Measurements from ENCODE around the gene EPHB2.
"Not testable (repeated sequence)": the region's sequence is repeated elsewhere in the genome, so short reads cannot be mapped to it uniquely, and the experiment has no call there.

Gene EPHB2

DNA sequence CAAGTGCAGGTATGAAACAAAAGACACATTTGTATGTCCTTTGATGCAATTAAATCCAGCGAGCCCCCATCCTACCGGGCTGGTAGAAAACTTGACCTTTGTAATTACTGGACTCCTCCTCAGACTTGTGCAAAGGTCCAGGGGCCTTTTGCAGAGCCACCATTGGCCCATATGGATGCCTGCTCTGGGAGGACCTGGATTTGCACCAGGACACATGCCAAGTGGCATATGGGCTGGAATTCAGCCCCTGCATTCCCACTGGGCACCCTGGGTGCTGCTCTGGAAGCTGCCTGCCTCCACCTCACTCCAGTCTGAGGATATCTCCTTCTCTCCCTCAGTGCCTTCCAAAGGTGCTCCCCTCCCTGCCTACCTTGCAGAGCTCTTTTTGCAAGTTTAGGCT lies 226.0 kb downstream of the EPHB2 start:
- TF ChIP-seq, protein P1, sequence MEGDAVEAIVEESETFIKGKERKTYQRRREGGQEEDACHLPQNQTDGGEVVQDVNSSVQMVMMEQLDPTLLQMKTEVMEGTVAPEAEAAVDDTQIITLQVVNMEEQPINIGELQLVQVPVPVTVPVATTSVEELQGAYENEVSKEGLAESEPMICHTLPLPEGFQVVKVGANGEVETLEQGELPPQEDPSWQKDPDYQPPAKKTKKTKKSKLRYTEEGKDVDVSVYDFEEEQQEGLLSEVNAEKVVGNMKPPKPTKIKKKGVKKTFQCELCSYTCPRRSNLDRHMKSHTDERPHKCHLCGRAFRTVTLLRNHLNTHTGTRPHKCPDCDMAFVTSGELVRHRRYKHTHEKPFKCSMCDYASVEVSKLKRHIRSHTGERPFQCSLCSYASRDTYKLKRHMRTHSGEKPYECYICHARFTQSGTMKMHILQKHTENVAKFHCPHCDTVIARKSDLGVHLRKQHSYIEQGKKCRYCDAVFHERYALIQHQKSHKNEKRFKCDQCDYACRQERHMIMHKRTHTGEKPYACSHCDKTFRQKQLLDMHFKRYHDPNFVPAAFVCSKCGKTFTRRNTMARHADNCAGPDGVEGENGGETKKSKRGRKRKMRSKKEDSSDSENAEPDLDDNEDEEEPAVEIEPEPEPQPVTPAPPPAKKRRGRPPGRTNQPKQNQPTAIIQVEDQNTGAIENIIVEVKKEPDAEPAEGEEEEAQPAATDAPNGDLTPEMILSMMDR (IDR thresholded peaks at IDR 0.05; ENCODE audit: low read length, missing control alignments), result no peak
- H3K4me3 ChIP-seq (replicated peaks; ENCODE audit: low read depth, low read length), result no peak overlapping the region
- DNase-seq (ENCODE audit: low read depth), result no peak

DNA sequence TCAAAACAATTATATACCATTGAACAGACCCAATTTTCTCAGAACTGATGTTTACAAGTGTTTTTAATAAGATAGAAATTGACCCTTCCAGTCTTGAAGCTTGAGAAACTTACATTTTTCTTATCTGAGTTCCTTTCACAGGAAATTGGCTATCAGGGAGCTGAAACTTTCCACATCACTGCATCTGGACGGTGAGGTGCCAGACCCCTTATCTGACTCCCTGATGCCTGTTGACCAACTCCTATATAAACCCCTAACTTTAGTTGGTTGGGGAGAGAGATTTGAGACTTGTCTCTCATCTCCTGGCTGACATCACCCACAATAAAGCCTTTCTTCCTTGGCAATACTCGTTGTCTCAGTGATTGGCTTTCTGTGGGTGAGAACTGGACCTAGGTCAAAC lies 230.6 kb downstream of the EPHB2 start:
- TF ChIP-seq, protein P1 (IDR thresholded peaks at IDR 0.05; ENCODE audit: low read length, missing control alignments), result no peak
- no peak overlapping the region for H3K4me3 ChIP-seq (replicated peaks; ENCODE audit: low read depth, low read length)
- no peak for DNase-seq (ENCODE audit: low read depth)

DNA sequence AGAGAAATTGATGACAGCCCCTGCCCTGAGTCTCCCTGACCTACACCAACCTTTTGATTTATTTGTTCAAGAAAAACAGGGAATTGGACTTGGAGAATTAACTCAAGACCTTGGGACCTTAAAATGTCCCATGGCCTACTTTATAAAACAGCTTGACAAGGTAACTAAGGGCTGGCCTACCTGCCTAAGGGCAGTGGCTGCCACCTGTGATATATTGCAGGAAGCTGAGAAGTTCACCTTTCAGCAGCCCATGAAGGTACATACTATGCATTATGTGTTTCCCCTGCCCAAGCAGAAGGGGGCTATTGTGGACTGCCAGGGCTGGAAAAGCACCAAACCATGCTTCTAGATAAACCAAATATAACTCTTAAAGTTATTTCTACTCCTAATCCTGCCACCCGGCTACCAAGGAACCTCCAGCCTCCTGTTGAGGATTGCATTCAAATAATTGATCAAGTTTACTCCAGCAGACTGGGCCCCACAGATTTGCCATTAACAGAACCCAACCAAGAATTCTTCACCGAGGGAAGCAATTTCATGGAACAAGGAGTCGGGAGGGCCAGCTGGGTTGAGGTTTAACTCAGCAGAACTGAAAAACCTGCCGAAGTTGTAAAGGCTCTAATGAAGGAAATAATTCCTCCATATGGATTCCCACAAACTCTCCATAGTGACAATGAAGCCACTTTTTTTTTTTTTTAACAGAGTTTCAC lies 233.9 kb downstream of the EPHB2 start:
- no peak for DNase-seq (ENCODE audit: low read depth)
- no peak overlapping the region for H3K4me3 ChIP-seq (replicated peaks; ENCODE audit: low read depth, low read length)
- TF ChIP-seq, protein P1 (IDR thresholded peaks at IDR 0.05; ENCODE audit: low read length, missing control alignments), result no peak

DNA sequence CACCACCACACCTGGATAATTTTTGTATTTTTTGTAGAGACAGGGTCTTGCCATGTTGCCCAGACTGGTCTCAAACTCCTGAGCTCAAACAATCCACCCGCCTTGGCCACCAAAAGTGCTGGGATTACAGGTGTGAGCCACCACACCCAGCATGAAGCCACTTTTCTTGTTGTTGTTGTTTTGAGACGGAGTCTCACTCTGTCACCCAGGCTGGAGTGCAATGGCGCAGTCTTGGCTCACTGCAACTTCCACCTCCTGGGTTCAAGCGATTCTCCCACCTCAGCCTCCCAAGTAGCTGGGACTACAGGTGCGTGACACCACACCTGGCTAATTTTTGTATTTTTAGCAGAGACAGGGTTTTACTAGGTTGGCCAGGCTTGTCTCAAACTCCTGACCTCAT lies 234.5 kb downstream of the EPHB2 start:
- H3K4me3 ChIP-seq (replicated peaks; ENCODE audit: low read depth, low read length); DNase-seq (ENCODE audit: low read depth): not testable (repeated sequence)

DNA sequence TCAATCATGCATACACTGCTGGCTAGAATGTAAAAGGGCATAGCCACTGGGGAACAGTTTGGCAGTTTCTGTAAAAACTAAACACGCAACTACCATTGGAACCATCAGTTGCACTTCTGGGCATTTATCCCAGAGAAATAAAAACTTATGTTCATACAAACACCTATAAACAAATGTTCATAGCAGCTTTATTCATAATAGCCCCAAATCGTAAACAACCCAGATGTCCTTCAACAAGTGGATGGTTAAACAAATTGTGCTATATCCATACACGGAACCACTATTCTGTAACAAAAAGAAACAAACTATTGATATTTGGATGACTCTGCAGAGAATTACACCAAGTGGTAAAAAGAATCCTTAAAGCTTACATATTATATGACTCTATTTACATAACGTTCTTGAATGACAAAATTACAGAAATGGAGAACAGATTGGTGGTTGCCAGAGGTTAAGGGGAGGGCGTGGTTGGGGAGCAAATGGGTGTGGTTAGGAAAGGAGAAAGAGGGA lies 239.2 kb downstream of the EPHB2 start:
- no peak for DNase-seq (ENCODE audit: low read depth)
- no peak overlapping the region for H3K4me3 ChIP-seq (replicated peaks; ENCODE audit: low read depth, low read length)
- TF ChIP-seq, protein P1 (IDR thresholded peaks at IDR 0.05; ENCODE audit: low read length, missing control alignments), result no peak

DNA sequence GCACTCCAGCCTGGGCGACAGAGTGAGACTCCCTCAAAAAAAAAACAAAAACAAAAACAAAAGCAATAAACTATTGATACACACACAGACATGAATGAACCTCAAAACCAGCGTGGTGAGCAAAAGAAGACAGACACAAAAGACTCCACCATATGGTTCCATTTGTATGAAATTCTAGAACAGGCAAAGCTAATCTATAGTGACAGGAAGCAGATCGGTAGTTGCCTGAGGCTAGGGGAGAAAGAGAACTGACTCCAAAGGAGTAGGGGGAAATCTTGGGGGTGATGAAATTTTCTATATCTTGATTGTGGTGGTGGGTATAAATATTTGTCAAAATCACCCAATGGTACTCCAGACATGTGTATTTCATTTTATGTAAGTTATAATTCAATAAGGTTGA lies 241.2 kb downstream of the EPHB2 start:
- TF ChIP-seq, protein P1 (IDR thresholded peaks at IDR 0.05; ENCODE audit: low read length, missing control alignments), result no peak
- no peak overlapping the region for H3K4me3 ChIP-seq (replicated peaks; ENCODE audit: low read depth, low read length)
- DNase-seq (ENCODE audit: low read depth), result no peak

DNA sequence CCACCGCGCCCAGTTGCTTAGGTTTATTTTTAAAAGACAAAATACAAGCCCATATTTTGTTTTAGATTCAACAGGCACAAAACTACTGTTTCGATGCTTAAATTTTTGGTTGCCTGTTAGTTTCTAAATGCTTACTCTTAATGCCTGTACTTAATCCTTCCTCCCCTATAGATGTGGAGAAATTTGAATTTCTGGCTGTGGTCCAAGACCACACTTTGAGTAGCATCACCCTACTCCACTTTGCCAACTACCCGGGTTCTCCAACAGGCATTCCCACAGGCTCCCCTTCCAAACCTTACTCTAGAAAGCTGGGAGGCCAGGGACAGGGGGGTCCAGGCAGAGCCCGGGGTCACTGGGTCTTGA lies 242.0 kb downstream of the EPHB2 start:
- no peak for DNase-seq (ENCODE audit: low read depth)
- H3K4me3 ChIP-seq (replicated peaks; ENCODE audit: low read depth, low read length), result no peak overlapping the region
- TF ChIP-seq, protein P1 (IDR thresholded peaks at IDR 0.05; ENCODE audit: low read length, missing control alignments), result no peak

Data from fibroblast of pulmonary artery (primary cell).